Measurements from ENCODE around the gene SCN1A.

GRCh38 chr2:166067229-166067628, 60.6 kb downstream of the SCN1A start:
- no peak for TF ChIP-seq CTCF (IDR thresholded peaks at IDR 0.05)
- no peak for TF ChIP-seq SIN3A (IDR thresholded peaks at IDR 0.05; ENCODE audit: borderline replicate concordance, insufficient read depth, low read depth, low read length)
- no peak for TF ChIP-seq TCF7L2 (IDR thresholded peaks at IDR 0.05; ENCODE audit: low read depth, low read length)
